ENCODE results near the gene GSTO2. TPM values are rescaled to one million over a fixed set of nuclear protein-coding genes. Genes with fewer than 3 reads are reported as not detected.

The GSTO2 gene
- total RNA-seq, 2 experiments from 2014 or later, result 1.6 TPM

DNA sequence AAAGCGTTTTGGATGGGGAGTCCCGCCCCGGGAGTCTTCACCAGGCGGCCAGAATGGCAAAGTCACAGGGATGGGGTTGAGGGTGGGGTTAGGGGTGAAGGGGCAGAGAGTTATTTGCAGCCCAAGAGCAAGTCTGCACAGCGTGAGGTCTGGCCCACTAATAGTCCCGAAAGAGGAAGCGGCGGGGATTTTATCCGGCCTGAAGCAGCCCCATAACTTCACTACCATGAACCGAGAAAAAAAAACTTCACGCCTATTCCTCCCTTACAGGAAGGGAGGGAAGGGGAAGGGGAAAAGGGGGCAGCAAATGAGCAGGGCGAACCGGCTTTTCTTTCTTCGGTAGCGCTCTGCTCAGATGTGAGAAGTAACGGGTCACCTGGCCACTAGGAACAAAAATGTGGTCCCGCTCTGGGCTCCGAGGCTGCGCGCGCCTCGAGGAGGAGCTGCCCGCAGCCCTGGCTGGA is 68.6 kb downstream of the GSTO2 start:
- ChIA-PET POLR2A (interaction anchor here (0.7 to 3.7 kb wide), 7 partner anchors 10 to 369 kb away, joined by 3 to 18 read pairs (median 4); no protein-coding TSS in a partner anchor), CTCF (ENCODE audit: unreplicated experiment) (interaction anchor here (1.1 to 1.5 kb wide), 2 partner anchors 15 to 57 kb away, joined by 4 to 8 read pairs; no protein-coding TSS in a partner anchor)
- BruUV-seq (replicated peaks), result no TSS peak
- H3K4me3 ChIP-seq (ENCODE audit: low read depth, low read length, poor library complexity, severe bottlenecking), result peak overlapping the region; percentile 79
- peak overlapping the region; percentile 84 for H3K27ac ChIP-seq (ENCODE audit: low read depth, low read length, poor library complexity, severe bottlenecking)
- H3K79me2 ChIP-seq (ENCODE audit: insufficient read depth, low read depth, low read length), result peaks cover 52% of the 10 kb centered on the region
- peaks cover 30% of the 10 kb centered on the region for H4K20me1 ChIP-seq (ENCODE audit: insufficient read depth, low read length)
- peak overlapping the region; percentile 99 for H3K4me2 ChIP-seq (ENCODE audit: low read length)
- intact Hi-C loops (cut with micrococcal nuclease; ENCODE audit: unreplicated experiment), result loop anchor here (1.0 to 5.0 kb wide), 4 partner anchors 15 to 370 kb away; partner anchors contain the start of genes SFR1 and SLK
- H3K9me3 ChIP-seq (ENCODE audit: low read length), result no peaks in the 10 kb centered on the region
- DNase-seq (ENCODE audit: low spot score), result peak; percentile 77
- peak overlapping the region; percentile 77; the same call in 1 of the 2 replicates for H2AFZ ChIP-seq (ENCODE audit: low read length)
- TF ChIP-seq EZH2phosphoT487 (IDR thresholded peaks at IDR 0.05; ENCODE audit: borderline replicate concordance, low read depth, low read length) (no peak), CTCF (conservative IDR thresholded peaks at IDR 0.05; ENCODE audit: low read length) (no peak)
- H3K4me1 ChIP-seq (ENCODE audit: insufficient read depth, low read length, poor library complexity, severe bottlenecking), result peaks cover 66% of the 10 kb centered on the region
- no peaks in the 10 kb centered on the region for H3K9me2 ChIP-seq (ENCODE audit: insufficient read depth, low read length)
- peaks cover 25% of the 10 kb centered on the region for H3K36me3 ChIP-seq (ENCODE audit: insufficient read depth, low read length)

DNA sequence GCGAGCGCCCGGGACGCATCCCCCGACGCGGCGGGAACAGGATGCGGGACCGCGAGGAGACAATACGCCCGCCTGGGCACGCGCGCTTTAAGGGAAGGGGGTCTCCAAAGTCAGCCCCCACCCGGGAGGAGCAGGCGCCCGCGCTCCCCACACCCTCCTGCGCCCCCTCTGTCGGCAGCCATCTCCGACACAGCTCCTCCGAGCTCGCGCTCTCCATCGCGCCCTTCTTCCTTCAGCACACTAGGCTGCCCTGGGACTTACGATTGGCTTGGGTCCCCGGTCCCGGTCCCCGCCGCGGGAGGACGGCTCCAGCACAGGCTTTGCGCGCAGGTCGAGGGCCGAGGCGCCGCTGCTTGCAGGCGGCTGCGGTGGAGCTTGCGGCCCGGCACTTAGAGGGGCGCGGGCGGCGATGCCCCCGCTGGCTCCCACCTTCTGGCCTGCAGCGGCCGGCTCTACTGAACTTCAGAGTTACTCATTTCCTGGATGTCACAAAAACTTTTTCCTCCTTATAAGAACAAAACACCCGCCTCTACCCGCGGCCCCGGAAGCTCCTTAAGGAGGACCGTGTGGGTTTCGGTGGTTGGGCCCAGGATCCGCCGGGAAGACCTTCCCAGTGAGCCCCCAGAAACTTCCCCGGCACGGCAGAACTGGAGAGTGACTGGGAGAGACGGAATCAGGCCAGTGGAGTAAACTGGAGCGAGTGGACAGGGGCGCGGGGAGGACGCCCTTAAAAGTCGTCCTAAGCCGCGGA is 69.2 kb downstream of the GSTO2 start, which contains the start of gene ITPRIP:
ITPRIP (minus strand) TSS at position 481 of the 751 bp plus-strand sequence. CDS start 22,414 bp downstream, outside the sequence.
- ChIA-PET POLR2A (interaction anchor here (0.7 to 3.7 kb wide), 13 partner anchors 9 to 370 kb away, joined by 3 to 18 read pairs (median 5); partner anchors contain the start of gene CFAP58), CTCF (ENCODE audit: unreplicated experiment) (interaction anchor here (1.1 to 1.5 kb wide), 2 partner anchors 16 to 58 kb away, joined by 4 to 8 read pairs; no protein-coding TSS in a partner anchor)
- Histone ChIP-seq H3K9me2 (ENCODE audit: insufficient read depth, low read length) (no peaks in the 10 kb centered on the region), H3K79me2 (ENCODE audit: insufficient read depth, low read depth, low read length) (peaks cover 46% of the 10 kb centered on the region), H3K4me1 (ENCODE audit: insufficient read depth, low read length, poor library complexity, severe bottlenecking) (peaks cover 60% of the 10 kb centered on the region), H4K20me1 (ENCODE audit: insufficient read depth, low read length) (peaks cover 26% of the 10 kb centered on the region), H3K27ac (ENCODE audit: low read depth, low read length, poor library complexity, severe bottlenecking) (peak within 1 kb of the TSS; percentile 84), H3K4me2 (ENCODE audit: low read length) (peak within 1 kb of the TSS; percentile 99), H3K4me3 (ENCODE audit: low read depth, low read length, poor library complexity, severe bottlenecking) (peak within 1 kb of the TSS; percentile 79), H3K9me3 (ENCODE audit: low read length) (no peaks in the 10 kb centered on the region), H3K36me3 (ENCODE audit: insufficient read depth, low read length) (peaks cover 19% of the 10 kb centered on the region), H2AFZ (ENCODE audit: low read length) (peak within 1 kb of the TSS; percentile 77; the same call in 1 of the 2 replicates)
- intact Hi-C loops (cut with micrococcal nuclease; ENCODE audit: unreplicated experiment), result loop anchor here (1.0 to 5.0 kb wide), 5 partner anchors 16 to 371 kb away; partner anchors contain the start of genes GSTO2, SFR1 and SLK
- no TSS peak for BruUV-seq (replicated peaks)
- peak; percentile 87 for DNase-seq (ENCODE audit: low spot score)
- TF ChIP-seq CTCF (conservative IDR thresholded peaks at IDR 0.05; ENCODE audit: low read length), result peak; percentile 58
- TF ChIP-seq EZH2phosphoT487 (IDR thresholded peaks at IDR 0.05; ENCODE audit: borderline replicate concordance, low read depth, low read length), result no peak
